ENCODE data around the gene MEPCE. TPM values are rescaled to one million over a fixed set of nuclear protein-coding genes. Genes with fewer than 3 reads are reported as not detected.
A peak's percentile ranks its signal among the peaks of the same experiment; 100 is the strongest.

MEPCE gene
- total and polyA plus RNA-seq, 10 of the 15 experiments (the other 5 are each of a cell fraction or from before 2014, with no cell fraction given) = 8.2 to 48.0 (median 22.1) TPM

GRCh38 chr7:100384628-100385294, 44.9 kb upstream of the MEPCE start (continued):
- TF ChIP-seq MYC (IDR thresholded peaks at IDR 0.05; ENCODE audit: insufficient read depth, insufficient read length, insufficient replicate concordance, low read length, severe bottlenecking) (no peak), IKZF2 (IDR thresholded peaks at IDR 0.05) (peak in 1 of 2 experiments; percentile 13; a peak in 1 of 4 replicates), TCF12 (IDR thresholded peaks at IDR 0.05; ENCODE audit: low read depth, low read length) (no peak), POLR2AphosphoS2 (IDR thresholded peaks at IDR 0.05; ENCODE audit: low read depth, low read length) (no peak), SIX5 (IDR thresholded peaks at IDR 0.05; ENCODE audit: low read depth, low read length, severe bottlenecking) (no peak), ZNF217 (IDR thresholded peaks at IDR 0.05) (no peak), NR2C1 (IDR thresholded peaks at IDR 0.05) (no peak), USF2 (IDR thresholded peaks at IDR 0.05; ENCODE audit: borderline replicate concordance, low read depth, low read length) (no peak), SREBF1 (IDR thresholded peaks at IDR 0.05; ENCODE audit: low read length) (no peak), EED (IDR thresholded peaks at IDR 0.05; ENCODE audit: low read depth) (peak; percentile 35; the same call in 1 of the 2 replicates), CREM (IDR thresholded peaks at IDR 0.05; ENCODE audit: low read depth) (no peak), RAD51 (IDR thresholded peaks at IDR 0.05) (no peak), IKZF1 (conservative IDR thresholded peaks at IDR 0.05) (peak; percentile 41; the same call in 1 of the 2 replicates), IRF4 (IDR thresholded peaks at IDR 0.05; ENCODE audit: low read depth, low read length) (0 out of 2 replicates have a peak, but pooled peaks have one; percentile 27), ZBED1 (IDR thresholded peaks at IDR 0.05; ENCODE audit: borderline replicate concordance) (no peak), SMC3 (IDR thresholded peaks at IDR 0.05; ENCODE audit: borderline replicate concordance, low read length) (no peak), SMARCA5 (IDR thresholded peaks at IDR 0.05) (no peak), ZSCAN29 (IDR thresholded peaks at IDR 0.05) (no peak), FOS (IDR thresholded peaks at IDR 0.05; ENCODE audit: borderline replicate concordance, extremely low read depth, insufficient read length) (no peak), FOXK2 (IDR thresholded peaks at IDR 0.05) (no peak), ZZZ3 (IDR thresholded peaks at IDR 0.05; ENCODE audit: control insufficient read depth, insufficient read length, low read depth) (no peak), MEF2B (IDR thresholded peaks at IDR 0.05; ENCODE audit: partially characterized antibody, poor library complexity, severe bottlenecking) (peak; percentile 80), JUNB (IDR thresholded peaks at IDR 0.05) (peak; percentile 56)
- TF ChIP-seq, protein P1, sequence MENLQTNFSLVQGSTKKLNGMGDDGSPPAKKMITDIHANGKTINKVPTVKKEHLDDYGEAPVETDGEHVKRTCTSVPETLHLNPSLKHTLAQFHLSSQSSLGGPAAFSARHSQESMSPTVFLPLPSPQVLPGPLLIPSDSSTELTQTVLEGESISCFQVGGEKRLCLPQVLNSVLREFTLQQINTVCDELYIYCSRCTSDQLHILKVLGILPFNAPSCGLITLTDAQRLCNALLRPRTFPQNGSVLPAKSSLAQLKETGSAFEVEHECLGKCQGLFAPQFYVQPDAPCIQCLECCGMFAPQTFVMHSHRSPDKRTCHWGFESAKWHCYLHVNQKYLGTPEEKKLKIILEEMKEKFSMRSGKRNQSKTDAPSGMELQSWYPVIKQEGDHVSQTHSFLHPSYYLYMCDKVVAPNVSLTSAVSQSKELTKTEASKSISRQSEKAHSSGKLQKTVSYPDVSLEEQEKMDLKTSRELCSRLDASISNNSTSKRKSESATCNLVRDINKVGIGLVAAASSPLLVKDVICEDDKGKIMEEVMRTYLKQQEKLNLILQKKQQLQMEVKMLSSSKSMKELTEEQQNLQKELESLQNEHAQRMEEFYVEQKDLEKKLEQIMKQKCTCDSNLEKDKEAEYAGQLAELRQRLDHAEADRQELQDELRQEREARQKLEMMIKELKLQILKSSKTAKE (IDR thresholded peaks at IDR 0.05; ENCODE audit: low read depth, poor library complexity, severe bottlenecking) = no peak
- TF ChIP-seq, protein P2, sequence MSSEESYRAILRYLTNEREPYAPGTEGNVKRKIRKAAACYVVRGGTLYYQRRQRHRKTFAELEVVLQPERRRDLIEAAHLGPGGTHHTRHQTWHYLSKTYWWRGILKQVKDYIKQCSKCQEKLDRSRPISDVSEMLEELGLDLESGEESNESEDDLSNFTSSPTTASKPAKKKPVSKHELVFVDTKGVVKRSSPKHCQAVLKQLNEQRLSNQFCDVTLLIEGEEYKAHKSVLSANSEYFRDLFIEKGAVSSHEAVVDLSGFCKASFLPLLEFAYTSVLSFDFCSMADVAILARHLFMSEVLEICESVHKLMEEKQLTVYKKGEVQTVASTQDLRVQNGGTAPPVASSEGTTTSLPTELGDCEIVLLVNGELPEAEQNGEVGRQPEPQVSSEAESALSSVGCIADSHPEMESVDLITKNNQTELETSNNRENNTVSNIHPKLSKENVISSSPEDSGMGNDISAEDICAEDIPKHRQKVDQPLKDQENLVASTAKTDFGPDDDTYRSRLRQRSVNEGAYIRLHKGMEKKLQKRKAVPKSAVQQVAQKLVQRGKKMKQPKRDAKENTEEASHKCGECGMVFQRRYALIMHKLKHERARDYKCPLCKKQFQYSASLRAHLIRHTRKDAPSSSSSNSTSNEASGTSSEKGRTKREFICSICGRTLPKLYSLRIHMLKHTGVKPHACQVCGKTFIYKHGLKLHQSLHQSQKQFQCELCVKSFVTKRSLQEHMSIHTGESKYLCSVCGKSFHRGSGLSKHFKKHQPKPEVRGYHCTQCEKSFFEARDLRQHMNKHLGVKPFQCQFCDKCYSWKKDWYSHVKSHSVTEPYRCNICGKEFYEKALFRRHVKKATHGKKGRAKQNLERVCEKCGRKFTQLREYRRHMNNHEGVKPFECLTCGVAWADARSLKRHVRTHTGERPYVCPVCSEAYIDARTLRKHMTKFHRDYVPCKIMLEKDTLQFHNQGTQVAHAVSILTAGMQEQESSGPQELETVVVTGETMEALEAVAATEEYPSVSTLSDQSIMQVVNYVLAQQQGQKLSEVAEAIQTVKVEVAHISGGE (CRISPR knock-in tag; IDR thresholded peaks at IDR 0.05) = no peak
- TF ChIP-seq, protein P3, sequence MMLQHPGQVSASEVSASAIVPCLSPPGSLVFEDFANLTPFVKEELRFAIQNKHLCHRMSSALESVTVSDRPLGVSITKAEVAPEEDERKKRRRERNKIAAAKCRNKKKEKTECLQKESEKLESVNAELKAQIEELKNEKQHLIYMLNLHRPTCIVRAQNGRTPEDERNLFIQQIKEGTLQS (IDR thresholded peaks at IDR 0.05; ENCODE audit: borderline replicate concordance, extremely low read depth, low read depth, low read length) = no peak

All from GM12878 (cell line).